ENCODE data around the gene MTHFD2.

GRCh38 chr2:74201596-74201995 is 3.2 kb downstream of the MTHFD2 start:
- TF ChIP-seq EZH2 (IDR thresholded peaks at IDR 0.05; ENCODE audit: insufficient read depth, poor library complexity, severe bottlenecking) (no peak), EZH2phosphoT487 (IDR thresholded peaks at IDR 0.05; ENCODE audit: insufficient read depth, low read depth) (no peak)

Measured in GM23248 (cell line).